Fibroblast of villous mesenchyme (primary cell): ENCODE data around the gene NDUFB2. TPM values are rescaled to one million over a fixed set of nuclear protein-coding genes. Genes with fewer than 3 reads are reported as not detected.

ENCODE experiments used
- DNase-seq: peaks from one replicate; pipeline ENCODE4 v3.0.0-alpha.2; 2010; ENCODE audit warnings: low read depth
- H3K4me3 ChIP-seq: 2 replicates; pipeline ENCODE4 v1.5.1; 2011; ENCODE audit warnings: low read depth, mild to moderate bottlenecking, low read length
- CTCF ChIP-seq: IDR thresholded peaks from 2 replicates; pipeline ENCODE4 v1.5.1; 2012; ENCODE audit warnings: low read depth, mild to moderate bottlenecking, low read length; ENCODE audit not compliant: insufficient read depth
- total RNA-seq: library from RNA; depleted of rRNA; stranded (reverse); fragments of >200 nt; gene quantifications from 2 replicates; pipeline ENCODE4 v1.2.3, GENCODE V29; 2012

Gene NDUFB2
- 71.8 and 91.1 TPM in 2 replicates for total RNA-seq

DNA sequence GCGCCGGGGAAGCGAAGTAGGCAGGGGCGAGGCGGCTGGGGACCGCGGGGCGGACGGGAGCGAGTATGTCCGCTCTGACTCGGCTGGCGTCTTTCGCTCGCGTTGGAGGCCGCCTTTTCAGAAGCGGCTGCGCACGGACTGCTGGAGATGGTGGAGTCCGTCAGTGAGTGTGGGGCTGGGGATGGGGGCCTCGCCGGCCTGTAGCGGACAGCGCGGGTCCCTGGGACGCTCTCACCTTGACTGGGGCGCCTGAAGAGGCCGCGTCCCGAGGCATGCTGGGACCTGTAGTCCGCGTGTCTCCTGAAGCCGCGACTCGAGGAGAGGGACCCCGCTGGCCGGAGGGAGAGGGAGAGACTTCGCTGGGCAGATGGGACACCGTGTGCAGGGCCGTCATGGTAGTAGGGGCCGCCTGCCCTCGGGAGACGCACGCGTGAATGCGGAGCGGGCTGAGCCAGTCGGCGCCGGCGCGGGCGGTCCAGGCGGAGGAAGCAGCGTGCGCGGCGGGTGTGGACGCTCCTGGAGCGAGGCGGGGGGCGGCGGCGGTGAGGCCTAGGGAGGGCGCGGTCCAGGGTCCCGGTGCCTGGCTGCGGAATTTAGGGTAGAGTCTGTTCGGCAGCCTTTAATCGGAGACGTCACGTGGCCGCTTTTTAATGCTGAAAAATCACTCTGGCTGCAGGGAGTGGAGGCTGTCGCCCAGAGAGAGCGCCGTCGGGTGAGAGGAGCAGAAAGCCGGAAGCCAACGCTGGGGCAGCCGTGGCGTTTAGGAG lies at the start of gene NDUFB2:
NDUFB2 (plus strand) TSS at position 29 of the 767 bp plus-strand sequence; CDS start at position 66, 37 bp downstream.
- no peak for TF ChIP-seq CTCF
- DNase-seq, result peak; percentile 80
- H3K4me3 ChIP-seq, result peak within 1 kb of the TSS; percentile 94

DNA sequence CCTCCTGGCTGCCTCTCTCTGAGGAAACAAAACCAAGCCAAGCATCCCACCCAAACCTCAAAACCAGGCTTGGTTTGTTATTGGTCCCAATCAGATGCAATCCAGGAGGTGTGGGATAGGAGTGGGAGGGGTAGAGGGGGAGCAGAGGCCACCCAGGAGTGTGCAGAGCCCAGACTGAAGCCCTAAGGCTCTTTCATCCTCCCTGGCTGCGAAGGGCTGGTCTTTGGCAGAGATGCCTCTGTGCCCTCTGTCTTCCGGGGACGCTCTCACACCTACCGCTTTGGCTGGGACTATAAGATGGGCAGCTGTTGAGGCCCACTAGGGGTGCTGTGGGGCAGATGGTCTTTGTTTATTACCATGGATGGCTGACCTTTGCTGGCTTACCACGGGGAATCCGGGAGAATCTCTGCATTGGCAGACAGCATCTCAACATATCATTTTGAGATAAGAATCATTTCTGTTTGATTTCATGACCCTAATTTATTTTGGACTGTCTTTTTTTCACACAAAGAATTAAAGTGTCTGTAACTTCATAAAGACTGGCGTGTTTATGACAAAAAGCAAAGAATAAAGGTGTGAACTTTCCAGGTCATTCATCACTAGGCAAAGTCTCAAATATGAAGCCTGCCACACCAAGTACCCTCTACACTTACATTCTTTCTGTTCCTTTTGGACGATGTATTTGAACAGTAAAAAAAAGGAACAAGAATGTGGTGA lies 49.4 kb upstream of the NDUFB2 start:
- H3K4me3 ChIP-seq, result no peak overlapping the region
- DNase-seq, result peak; percentile 40
- peak; percentile 70 for TF ChIP-seq CTCF

DNA sequence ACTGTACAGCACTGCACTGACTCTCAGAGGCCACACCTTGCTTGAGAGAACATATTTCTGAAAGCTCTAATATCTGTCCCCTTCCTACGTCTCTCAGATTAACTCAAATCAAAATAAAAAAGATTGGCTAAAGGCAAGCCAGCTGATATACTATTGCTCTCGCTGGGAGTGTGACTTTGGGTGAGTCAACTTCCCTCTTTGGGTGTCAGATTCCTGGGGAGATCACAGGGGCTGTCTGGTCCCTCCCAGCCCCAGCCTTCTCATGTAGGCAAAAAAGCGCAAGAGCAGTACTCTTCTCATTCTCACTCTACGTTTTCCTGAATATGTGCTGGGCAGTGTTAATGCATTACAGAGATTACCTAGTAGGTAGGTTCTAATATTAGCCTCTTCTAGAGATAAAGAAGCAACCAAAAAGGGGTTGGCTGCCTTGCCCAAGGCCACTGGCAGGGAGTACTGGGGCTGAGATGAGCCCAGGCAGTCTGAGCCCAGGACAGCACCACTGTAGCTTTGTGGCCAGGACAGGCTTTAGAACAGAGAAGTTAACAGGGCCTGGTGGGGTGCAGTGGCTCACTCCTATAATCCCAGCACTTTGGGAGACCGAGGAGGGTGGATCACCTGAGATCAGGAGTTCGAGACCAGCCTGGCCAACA lies 46.8 kb upstream of the NDUFB2 start:
- no peak for TF ChIP-seq CTCF
- no peak for DNase-seq
- no peak overlapping the region for H3K4me3 ChIP-seq

DNA sequence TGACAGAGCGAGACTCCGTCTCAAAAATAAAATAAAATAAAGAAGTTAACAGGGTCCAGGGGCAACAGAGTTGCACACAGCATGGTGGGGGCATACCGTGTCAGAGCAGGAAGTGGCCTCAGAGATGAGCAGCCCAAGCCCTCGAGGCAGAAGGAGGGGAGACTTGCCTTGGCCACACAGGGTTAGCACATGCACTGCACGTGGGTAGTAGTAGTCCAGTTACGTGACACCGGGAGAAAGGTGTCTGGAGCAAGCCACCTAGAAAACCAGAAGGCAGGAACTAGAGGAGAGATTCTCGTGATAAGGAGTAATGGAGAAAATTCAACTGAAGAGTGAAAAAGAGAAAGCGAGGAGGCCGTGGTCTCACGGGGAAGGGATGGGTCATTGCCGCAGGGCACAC lies 46.1 kb upstream of the NDUFB2 start:
- no peak overlapping the region for H3K4me3 ChIP-seq
- DNase-seq, result no peak
- TF ChIP-seq CTCF, result no peak

- peak; percentile 86 for DNase-seq
- TF ChIP-seq CTCF, result peak; percentile 90
- H3K4me3 ChIP-seq, result no peak overlapping the region
These were observed 43.0 kb upstream of the NDUFB2 start for GRCh38 chr7:140653319-140654108.

DNA sequence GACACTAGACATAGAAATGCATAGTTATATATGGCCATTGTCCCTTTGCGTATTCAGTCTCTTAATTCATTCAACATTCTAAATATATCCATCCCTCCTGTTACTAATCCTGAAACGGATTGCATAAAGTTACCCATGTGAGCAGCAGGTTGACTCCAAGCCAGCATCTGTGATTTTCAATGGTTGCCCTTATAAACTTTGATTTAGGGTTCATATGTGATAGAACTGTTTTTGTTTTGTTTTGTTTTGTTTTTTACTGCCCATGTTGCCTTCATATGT lies 42.5 kb upstream of the NDUFB2 start:
- DNase-seq, result no peak
- H3K4me3 ChIP-seq, result no peak overlapping the region
- TF ChIP-seq CTCF, result no peak
